ENCODE data around the gene URAD. TPM values are rescaled to one million over a fixed set of nuclear protein-coding genes. Genes with fewer than 3 reads are reported as not detected.

Gene URAD
- total RNA-seq, 6 donors from 2014 or later, result 0.27 TPM; not detected in 5

- H3K9me3 ChIP-seq, result no peaks in the 10 kb centered on the region
- WGBS, 2 donors, result 62 to 69% methylated on average over 5 to 7 of the region's 7 CpGs
- H3K27me3 ChIP-seq, result peaks cover 3 to 77% (median 41%) of the 10 kb centered on the region in 4 donors
- H3K4me3 ChIP-seq, result no peak overlapping the region
- peaks cover 4 to 39% (median 17%) of the 10 kb centered on the region in 4 donors for H3K4me1 ChIP-seq
- TF ChIP-seq POLR2A (IDR thresholded peaks at IDR 0.05) (no peak), POLR2AphosphoS5 (IDR thresholded peaks at IDR 0.05) (no peak), CTCF (IDR thresholded peaks at IDR 0.05) (no peak), EP300 (IDR thresholded peaks at IDR 0.05) (no peak)
- DNase-seq (no peak), ATAC-seq (ENCODE audit: low FRiP score in 2 of 2) (no peak)
- no peaks in the 10 kb centered on the region for H3K36me3 ChIP-seq
- no peak overlapping the region for H3K27ac ChIP-seq
Observed at GRCh38 chr13:27971776-27972477, 16.6 kb downstream of the URAD start.

- Histone ChIP-seq H3K36me3 (no peaks in the 10 kb centered on the region), H3K4me1 (peaks cover 4 to 46% (median 20%) of the 10 kb centered on the region in 4 donors), H3K27me3 (peaks cover 3 to 77% (median 44%) of the 10 kb centered on the region in 4 donors), H3K27ac (no peak overlapping the region), H3K4me3 (no peak overlapping the region), H3K9me3 (no peaks in the 10 kb centered on the region)
- ATAC-seq (ENCODE audit: low FRiP score in 2 of 2) (no peak), DNase-seq (no peak)
- TF ChIP-seq POLR2A (IDR thresholded peaks at IDR 0.05) (no peak), CTCF (IDR thresholded peaks at IDR 0.05) (no peak), POLR2AphosphoS5 (IDR thresholded peaks at IDR 0.05) (no peak), EP300 (IDR thresholded peaks at IDR 0.05) (no peak)
- 23 to 39% methylated on average over 8 to 12 of the region's 13 CpGs for WGBS, 2 donors
Observed at GRCh38 chr13:27971236-27971645, 17.3 kb downstream of the URAD start.

GRCh38 chr13:27970382-27971235, 17.9 kb downstream of the URAD start:
- 5 to 8% methylated on average over 27 to 53 of the region's 53 CpGs for WGBS, 2 donors
- Histone ChIP-seq H3K9me3 (no peaks in the 10 kb centered on the region), H3K4me1 (peaks cover 4 to 46% (median 16%) of the 10 kb centered on the region in 4 donors), H3K27me3 (peaks cover 3 to 77% (median 47%) of the 10 kb centered on the region in 4 donors), H3K4me3 (no peak overlapping the region), H3K36me3 (no peaks in the 10 kb centered on the region), H3K27ac (no peak overlapping the region)
- DNase-seq (peak in 1 of 2 donors; percentile 82), ATAC-seq (ENCODE audit: low FRiP score in 2 of 2) (no peak)
- no peak for TF ChIP-seq CTCF (IDR thresholded peaks at IDR 0.05)
- no peak for TF ChIP-seq POLR2A (IDR thresholded peaks at IDR 0.05)
- no peak for TF ChIP-seq EP300 (IDR thresholded peaks at IDR 0.05)
- TF ChIP-seq POLR2AphosphoS5 (IDR thresholded peaks at IDR 0.05), result no peak

- H3K4me3 ChIP-seq, result no peak overlapping the region
- DNase-seq (no peak), ATAC-seq (ENCODE audit: low FRiP score in 2 of 2) (no peak)
- no peak for TF ChIP-seq POLR2A (IDR thresholded peaks at IDR 0.05)
- no peak for TF ChIP-seq EP300 (IDR thresholded peaks at IDR 0.05)
- TF ChIP-seq CTCF (IDR thresholded peaks at IDR 0.05), result no peak
- no peak for TF ChIP-seq POLR2AphosphoS5 (IDR thresholded peaks at IDR 0.05)
- H3K9me3 ChIP-seq, result no peaks in the 10 kb centered on the region
- WGBS, 2 donors, result 12 to 14% methylated on average over 7 of the region's 7 CpGs
- peaks cover 4 to 42% (median 15%) of the 10 kb centered on the region in 4 donors for H3K4me1 ChIP-seq
- no peak overlapping the region for H3K27ac ChIP-seq
- no peaks in the 10 kb centered on the region for H3K36me3 ChIP-seq
- peaks cover 3 to 79% (median 47%) of the 10 kb centered on the region in 4 donors for H3K27me3 ChIP-seq
Observed at GRCh38 chr13:27969866-27970229, 18.6 kb downstream of the URAD start.

Data from upper lobe of left lung (tissue), 6 donors.